HCT116 (cell line): Measurements from ENCODE around the gene MSL1. TPM values are rescaled to one million over a fixed set of nuclear protein-coding genes. Genes with fewer than 3 reads are reported as not detected.

Experiments used
- ATAC-seq: fragments of 200-7000 bp; cut with Tn5 transposase; 2 replicates; pipeline ENCODE4 v1.9.1; 2020; ENCODE audit warnings: mild to moderate bottlenecking, moderate library complexity
- BruUV-seq: library from RNA; stranded (reverse); fragments of 400-500 nt; replicated peaks from 2 replicates; lab custom pipeline; 2021; lab: Mats Ljungman, UMichigan
- CTCF ChIA-PET: fragments of 300-600 bp; sonication (Branson Sonifier 250); formaldehyde crosslinking; loops from one replicate; lab custom pipeline; 2021; ENCODE audit warnings: antibody characterized with exemption; lab: Charles Lee
- POLR2A ChIA-PET: fragments of 300-600, 350-600 bp; sonication (Branson Sonifier 250); formaldehyde crosslinking; loops from one replicate; lab custom pipeline; 2021; ENCODE audit warnings: antibody characterized with exemption; lab: Charles Lee
- RAD21 ChIA-PET, 2 experiments: fragments of 300-600 bp; sonication (Branson Sonifier 250); formaldehyde crosslinking; loops; one replicate each; lab custom pipeline; 2023; ENCODE audit warnings: low total read pairs in 2 of 2; ENCODE audit not compliant: uncharacterized antibody in 2 of 2, unreplicated experiment in 2 of 2, low non-redundant PET in 1 of 2; lab: Charles Lee
- DNase-seq: peaks from one replicate; pipeline ENCODE4 v3.0.0-alpha.2; 2010; ENCODE audit warnings: low read depth, low spot score
- H2AFZ ChIP-seq: fragments of 200-600 bp; shearing (Covaris generic), sonication (generic); 2 replicates; pipeline ENCODE4 v1.6.1; 2017; ENCODE audit warnings: low read depth, mixed run types, mixed read lengths, antibody characterized with exemption, low read length; ENCODE audit not compliant: poor library complexity, severe bottlenecking
- H3K27ac ChIP-seq: 2 replicates; pipeline ENCODE4 v1.5.1; 2012; ENCODE audit warnings: low read depth, low read length
- H3K27me3 ChIP-seq: fragments of 200-600 bp; sonication (generic); 2 replicates; pipeline ENCODE4 v1.6.1; 2016; ENCODE audit warnings: mixed run types, low read length, mixed read lengths; ENCODE audit not compliant: insufficient read depth
- H3K36me3 ChIP-seq, 2 experiments: fragments of 200-500 bp in 1 of 2; fragments of 200-600 bp in 1 of 2; sonication (Bioruptor generic) in 1 of 2; sonication (generic) in 1 of 2; 2 replicates each; pipeline versions ENCODE4 v1.5.1 to v1.6.1; 2014 to 2016; ENCODE audit warnings: low read length in 2 of 2, inconsistent platforms in 1 of 2, mixed read lengths in 1 of 2, mixed run types in 1 of 2; ENCODE audit not compliant: insufficient read depth in 2 of 2, control insufficient read depth in 1 of 2
- H3K4me1 ChIP-seq, 2 experiments: fragments of 200-600 bp in 1 of 2; sonication (generic) in 1 of 2; 2 replicates each; pipeline versions ENCODE4 v1.5.1 to v1.6.1; 2012 to 2017; ENCODE audit warnings: low read length in 2 of 2, inconsistent platforms in 1 of 2, mild to moderate bottlenecking in 1 of 2, mixed read lengths in 1 of 2, mixed run types in 1 of 2, moderate library complexity in 1 of 2; ENCODE audit not compliant: insufficient read depth in 2 of 2, control insufficient read depth in 1 of 2
- H3K4me2 ChIP-seq: fragments of 200-600 bp; sonication (generic); 2 replicates; pipeline ENCODE4 v1.6.1; 2017; ENCODE audit warnings: mixed run types, low read length, mixed read lengths
- H3K4me3 ChIP-seq, 2 experiments: fragments of 200-600 bp in 1 of 2; sonication (generic) in 1 of 2; replicated peaks in 1 of 2; 2 replicates each; pipeline ENCODE4 v1.5.1; 2011 to 2016; ENCODE audit warnings: low read length in 2 of 2, control low read depth in 1 of 2, low read depth in 1 of 2, mild to moderate bottlenecking in 1 of 2, mixed read lengths in 1 of 2, mixed run types in 1 of 2
- H3K79me2 ChIP-seq: fragments of 200-600 bp; sonication (generic); 2 replicates; pipeline ENCODE4 v1.6.1; 2017; ENCODE audit warnings: mild to moderate bottlenecking, mixed run types, low read length, moderate library complexity, mixed read lengths; ENCODE audit not compliant: insufficient read depth
- H3K9ac ChIP-seq: fragments of 200-600 bp; sonication (generic); 2 replicates; pipeline ENCODE4 v1.6.1; 2016; ENCODE audit warnings: low read length, mixed read lengths
- H3K9me2 ChIP-seq: fragments of 200-600 bp; sonication (generic), shearing (Covaris generic); 2 replicates; pipeline ENCODE4 v1.6.1; 2017; ENCODE audit warnings: mixed run types, mild to moderate bottlenecking, moderate library complexity; ENCODE audit not compliant: insufficient read depth
- H3K9me3 ChIP-seq, 2 experiments: fragments of 200-500 bp in 1 of 2; fragments of 200-600 bp in 1 of 2; sonication (Bioruptor generic) in 1 of 2; sonication (generic) in 1 of 2; 2 replicates each; pipeline ENCODE4 v1.6.1; 2014 to 2017; ENCODE audit warnings: low read length in 2 of 2, mixed read lengths in 2 of 2, inconsistent platforms in 1 of 2, low read depth in 1 of 2, mild to moderate bottlenecking in 1 of 2, mixed run types in 1 of 2, moderate library complexity in 1 of 2; ENCODE audit not compliant: control insufficient read depth in 1 of 2, insufficient read depth in 1 of 2
- H4K20me1 ChIP-seq: fragments of 200-600 bp; sonication (generic), shearing (Covaris generic); 2 replicates; pipeline ENCODE4 v1.6.1; 2017; ENCODE audit warnings: mixed run types, mild to moderate bottlenecking, moderate library complexity; ENCODE audit not compliant: insufficient read depth
- ELF1 ChIP-seq: IDR thresholded peaks from 2 replicates; pipeline ENCODE4 v1.6.1; 2012; ENCODE audit warnings: low read depth, borderline replicate concordance
- POLR2AphosphoS5 ChIP-seq: IDR thresholded peaks from 2 replicates; pipeline ENCODE4 v1.6.1; 2011; ENCODE audit warnings: mild to moderate bottlenecking, low read depth, low read length, moderate library complexity
- RAD21 ChIP-seq: IDR thresholded peaks from 2 replicates; pipeline ENCODE4 v1.6.1; 2012; ENCODE audit warnings: low read depth, mild to moderate bottlenecking
- SIN3A ChIP-seq: IDR thresholded peaks from 2 replicates; pipeline ENCODE4 v1.6.1; 2012; ENCODE audit warnings: low read depth
- SRF ChIP-seq: IDR thresholded peaks from 2 replicates; pipeline ENCODE4 v1.6.1; 2012; ENCODE audit warnings: low read depth
- intact Hi-C: fragments of 100-400 bp; cut with micrococcal nuclease; formaldehyde crosslinking; loops from 2 replicates; pipeline ENCODE4 v1.10.0; 2022
- total RNA-seq: library from RNA; stranded (reverse); gene quantifications from one replicate; pipeline ENCODE4 v1.2.1, GENCODE V29; 2021; ENCODE audit not compliant: unreplicated experiment
- TF ChIP-seq, protein P1 (sequence below), 3 experiments: fragments of 200-600 bp in 1 of 3; sonication (generic) in 1 of 3; IDR thresholded peaks in 2 of 3; conservative IDR thresholded peaks in 1 of 3; 2 replicates each; pipeline ENCODE4 v1.5.1; 2012 to 2017; ENCODE audit warnings: low read depth in 2 of 3, low read length in 2 of 3, antibody characterized with exemption in 1 of 3, borderline replicate concordance in 1 of 3, control low read depth in 1 of 3, mild to moderate bottlenecking in 1 of 3, mixed read lengths in 1 of 3, mixed run types in 1 of 3, moderate library complexity in 1 of 3; ENCODE audit not compliant: insufficient read depth in 1 of 3
- TF ChIP-seq, protein P2 (sequence below): IDR thresholded peaks from 2 replicates; pipeline ENCODE4 v1.6.1; 2012; ENCODE audit warnings: low read depth
- TF ChIP-seq, protein P3 (sequence below): IDR thresholded peaks from 2 replicates; pipeline ENCODE4 v1.6.1; 2012

MSL1 gene
- total RNA-seq, 1 experiment from 2014 or later = 67.2 TPM

DNA sequence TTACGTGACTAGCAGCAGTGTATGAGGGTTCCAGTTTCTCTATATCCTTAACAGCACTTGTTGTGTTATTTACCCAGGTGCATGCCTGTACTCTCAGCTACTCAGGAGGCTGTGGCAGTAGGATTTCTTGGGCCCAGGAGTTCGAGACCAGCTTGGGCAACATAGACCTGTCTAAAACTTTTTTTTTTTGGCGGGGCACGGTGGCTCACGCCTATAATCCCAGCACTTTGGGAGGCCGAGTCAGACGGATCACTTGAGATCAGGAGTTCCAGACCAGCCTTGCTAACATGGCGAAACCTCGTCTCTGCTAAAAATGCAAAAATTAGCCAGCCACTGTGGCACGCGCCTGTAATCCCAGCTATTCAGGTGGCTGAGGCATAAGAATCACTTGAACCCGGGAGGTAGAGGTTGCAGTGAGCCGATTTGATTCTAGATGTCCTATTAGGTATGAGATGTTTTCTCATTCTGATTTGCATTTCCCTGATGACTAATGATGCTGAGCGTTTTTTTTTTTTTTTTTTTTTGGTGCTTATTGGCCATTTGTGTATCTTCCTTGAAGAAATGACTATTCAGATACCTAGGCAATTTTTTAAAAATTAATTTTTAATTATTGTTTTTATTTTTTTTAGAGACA lies 31.9 kb downstream of the MSL1 start:
- H3K36me3 ChIP-seq = peaks cover 31 to 32% of the 10 kb centered on the region in 2 experiments
- no peak for DNase-seq

More for the DNA sequence above, 31.9 kb downstream of the MSL1 start:
- no TSS peak for BruUV-seq
- Histone ChIP-seq H3K4me2 (no peak overlapping the region), H3K9ac (no peak overlapping the region), H4K20me1 (no peaks in the 10 kb centered on the region), H3K79me2 (peaks cover 87% of the 10 kb centered on the region), H3K9me2 (no peaks in the 10 kb centered on the region), H3K4me3 (no peak overlapping the region), H3K27me3 (no peaks in the 10 kb centered on the region), H3K4me1 (no peaks in the 10 kb centered on the region), H3K27ac (no peak overlapping the region; the same call in 1 of the 2 replicates), H3K9me3 (no peaks in the 10 kb centered on the region), H2AFZ (no peak overlapping the region)
- TF ChIP-seq POLR2AphosphoS5 = no peak
- TF ChIP-seq, protein P1, sequence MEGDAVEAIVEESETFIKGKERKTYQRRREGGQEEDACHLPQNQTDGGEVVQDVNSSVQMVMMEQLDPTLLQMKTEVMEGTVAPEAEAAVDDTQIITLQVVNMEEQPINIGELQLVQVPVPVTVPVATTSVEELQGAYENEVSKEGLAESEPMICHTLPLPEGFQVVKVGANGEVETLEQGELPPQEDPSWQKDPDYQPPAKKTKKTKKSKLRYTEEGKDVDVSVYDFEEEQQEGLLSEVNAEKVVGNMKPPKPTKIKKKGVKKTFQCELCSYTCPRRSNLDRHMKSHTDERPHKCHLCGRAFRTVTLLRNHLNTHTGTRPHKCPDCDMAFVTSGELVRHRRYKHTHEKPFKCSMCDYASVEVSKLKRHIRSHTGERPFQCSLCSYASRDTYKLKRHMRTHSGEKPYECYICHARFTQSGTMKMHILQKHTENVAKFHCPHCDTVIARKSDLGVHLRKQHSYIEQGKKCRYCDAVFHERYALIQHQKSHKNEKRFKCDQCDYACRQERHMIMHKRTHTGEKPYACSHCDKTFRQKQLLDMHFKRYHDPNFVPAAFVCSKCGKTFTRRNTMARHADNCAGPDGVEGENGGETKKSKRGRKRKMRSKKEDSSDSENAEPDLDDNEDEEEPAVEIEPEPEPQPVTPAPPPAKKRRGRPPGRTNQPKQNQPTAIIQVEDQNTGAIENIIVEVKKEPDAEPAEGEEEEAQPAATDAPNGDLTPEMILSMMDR (IDR thresholded peaks at IDR 0.05 in 2 of 3, conservative IDR thresholded peaks at IDR 0.05 in 1 of 3; ENCODE audit: borderline replicate concordance in 1 of 3, insufficient read depth in 1 of 3, low read depth in 2 of 3, low read length in 2 of 3) = no peak
- TF ChIP-seq SIN3A = no peak
- TF ChIP-seq RAD21 = no peak
- TF ChIP-seq, protein P2, sequence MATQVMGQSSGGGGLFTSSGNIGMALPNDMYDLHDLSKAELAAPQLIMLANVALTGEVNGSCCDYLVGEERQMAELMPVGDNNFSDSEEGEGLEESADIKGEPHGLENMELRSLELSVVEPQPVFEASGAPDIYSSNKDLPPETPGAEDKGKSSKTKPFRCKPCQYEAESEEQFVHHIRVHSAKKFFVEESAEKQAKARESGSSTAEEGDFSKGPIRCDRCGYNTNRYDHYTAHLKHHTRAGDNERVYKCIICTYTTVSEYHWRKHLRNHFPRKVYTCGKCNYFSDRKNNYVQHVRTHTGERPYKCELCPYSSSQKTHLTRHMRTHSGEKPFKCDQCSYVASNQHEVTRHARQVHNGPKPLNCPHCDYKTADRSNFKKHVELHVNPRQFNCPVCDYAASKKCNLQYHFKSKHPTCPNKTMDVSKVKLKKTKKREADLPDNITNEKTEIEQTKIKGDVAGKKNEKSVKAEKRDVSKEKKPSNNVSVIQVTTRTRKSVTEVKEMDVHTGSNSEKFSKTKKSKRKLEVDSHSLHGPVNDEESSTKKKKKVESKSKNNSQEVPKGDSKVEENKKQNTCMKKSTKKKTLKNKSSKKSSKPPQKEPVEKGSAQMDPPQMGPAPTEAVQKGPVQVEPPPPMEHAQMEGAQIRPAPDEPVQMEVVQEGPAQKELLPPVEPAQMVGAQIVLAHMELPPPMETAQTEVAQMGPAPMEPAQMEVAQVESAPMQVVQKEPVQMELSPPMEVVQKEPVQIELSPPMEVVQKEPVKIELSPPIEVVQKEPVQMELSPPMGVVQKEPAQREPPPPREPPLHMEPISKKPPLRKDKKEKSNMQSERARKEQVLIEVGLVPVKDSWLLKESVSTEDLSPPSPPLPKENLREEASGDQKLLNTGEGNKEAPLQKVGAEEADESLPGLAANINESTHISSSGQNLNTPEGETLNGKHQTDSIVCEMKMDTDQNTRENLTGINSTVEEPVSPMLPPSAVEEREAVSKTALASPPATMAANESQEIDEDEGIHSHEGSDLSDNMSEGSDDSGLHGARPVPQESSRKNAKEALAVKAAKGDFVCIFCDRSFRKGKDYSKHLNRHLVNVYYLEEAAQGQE = no peak
- TF ChIP-seq SRF = no peak
- TF ChIP-seq, protein P3, sequence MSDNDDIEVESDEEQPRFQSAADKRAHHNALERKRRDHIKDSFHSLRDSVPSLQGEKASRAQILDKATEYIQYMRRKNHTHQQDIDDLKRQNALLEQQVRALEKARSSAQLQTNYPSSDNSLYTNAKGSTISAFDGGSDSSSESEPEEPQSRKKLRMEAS = no peak
- no peak for TF ChIP-seq ELF1
- RAD21 ChIA-PET = no interaction called here
- ATAC-seq = no peak
- CTCF ChIA-PET = no interaction called here
- intact Hi-C loops = no loop called here
- POLR2A ChIA-PET = no interaction called here
